Activated T-cell treated with anti-CD3 and anti-CD28 coated beads, Interleukin-2, amount 50 U/mL, for 1 hour (primary cell): ENCODE data around the gene UBE4B.
"Not testable (repeated sequence)": the region's sequence is repeated elsewhere in the genome, so short reads cannot be mapped to it uniquely, and the experiment has no call there.

Source experiments
- DNase-seq: peaks from one replicate; pipeline ENCODE4 v3.0.0-alpha.2; 2020

UBE4B gene

GRCh38 chr1:10213186-10213705 lies 180.5 kb downstream of the UBE4B start:
- DNase-seq: no peak

GRCh38 chr1:10216090-10216749 lies 183.5 kb downstream of the UBE4B start:
- no peak for DNase-seq

- DNase-seq: no peak
Observed at GRCh38 chr1:10217748-10218441, 185.1 kb downstream of the UBE4B start.

- no peak for DNase-seq
Observed at GRCh38 chr1:10220200-10220599, 187.4 kb downstream of the UBE4B start.

- not testable (repeated sequence) for DNase-seq
Observed at GRCh38 chr1:10220657-10221056, 187.9 kb downstream of the UBE4B start.

- no peak for DNase-seq
Observed at GRCh38 chr1:10225573-10225972, 192.8 kb downstream of the UBE4B start.

GRCh38 chr1:10228528-10228927 lies 195.8 kb downstream of the UBE4B start:
- no peak for DNase-seq

GRCh38 chr1:10229903-10230302 lies 197.1 kb downstream of the UBE4B start:
- no peak for DNase-seq
